Cardiac muscle cell (in vitro differentiated cells and primary cell): ENCODE results near the gene PCDH7. TPM values are rescaled to one million over a fixed set of nuclear protein-coding genes. Genes with fewer than 3 reads are reported as not detected.

Experiments used
- DNase-seq, 2 donors: peaks; one replicate each; pipeline versions ENCODE4 v3.0.0 to v3.0.0-alpha.2; 2010 to 2017; ENCODE audit warnings: low read depth in 1 of 2, low spot score in 1 of 2
- H3K27ac ChIP-seq: fragments of 200-600 bp; sonication (generic); 2 replicates; pipeline ENCODE4 v1.5.1; 2016
- H3K27me3 ChIP-seq: fragments of 200-600 bp; sonication (generic); 2 replicates; pipeline ENCODE4 v1.6.0; 2016; ENCODE audit warnings: control low read depth
- H3K36me3 ChIP-seq: fragments of 200-600 bp; sonication (generic); 2 replicates; pipeline ENCODE4 v1.5.1; 2016; ENCODE audit warnings: control low read depth
- H3K4me1 ChIP-seq: fragments of 200-600 bp; sonication (generic); 2 replicates; pipeline ENCODE4 v1.8.1; 2017; ENCODE audit warnings: low read depth, mild to moderate bottlenecking, mixed run types
- H3K4me3 ChIP-seq: fragments of 200-600 bp; sonication (generic); 2 replicates; pipeline ENCODE4 v1.5.1; 2016; ENCODE audit warnings: mild to moderate bottlenecking
- H3K9me3 ChIP-seq: fragments of 200-600 bp; sonication (generic); 2 replicates; pipeline ENCODE4 v1.5.1; 2017; ENCODE audit warnings: low read depth, mild to moderate bottlenecking, control low read depth
- polyA plus RNA-seq: library from polyadenylated mRNA; unstranded; fragments of >200 nt; fragmentation: Nextera tagmentation; extraction: Ambion mirVana; gene quantifications from 2 replicates; pipeline ENCODE4 v1.2.1, GENCODE V29; 2016
- total RNA-seq: library from RNA; depleted of rRNA; stranded (reverse); fragments of >200 nt; gene quantifications from 2 replicates; pipeline ENCODE4 v1.2.3, GENCODE V29; 2016
- TF ChIP-seq, protein P1 (sequence below): IDR thresholded peaks from 2 replicates; pipeline ENCODE4 v1.5.1; 2012; ENCODE audit warnings: low read depth, mild to moderate bottlenecking, low read length

PCDH7 gene
- total and polyA plus RNA-seq, 2 experiments from 2014 or later: 56.2 to 206 TPM

GRCh38 chr4:30720661-30721184 lies 554 bp downstream of the PCDH7 start:
- Histone ChIP-seq H3K4me3 (peak overlapping the region; percentile 92), H3K27ac (peak overlapping the region; percentile 88), H3K27me3 (no peaks in the 10 kb centered on the region), H3K9me3 (no peaks in the 10 kb centered on the region), H3K36me3 (no peaks in the 10 kb centered on the region), H3K4me1 (peaks cover 3% of the 10 kb centered on the region)
- TF ChIP-seq, protein P1, sequence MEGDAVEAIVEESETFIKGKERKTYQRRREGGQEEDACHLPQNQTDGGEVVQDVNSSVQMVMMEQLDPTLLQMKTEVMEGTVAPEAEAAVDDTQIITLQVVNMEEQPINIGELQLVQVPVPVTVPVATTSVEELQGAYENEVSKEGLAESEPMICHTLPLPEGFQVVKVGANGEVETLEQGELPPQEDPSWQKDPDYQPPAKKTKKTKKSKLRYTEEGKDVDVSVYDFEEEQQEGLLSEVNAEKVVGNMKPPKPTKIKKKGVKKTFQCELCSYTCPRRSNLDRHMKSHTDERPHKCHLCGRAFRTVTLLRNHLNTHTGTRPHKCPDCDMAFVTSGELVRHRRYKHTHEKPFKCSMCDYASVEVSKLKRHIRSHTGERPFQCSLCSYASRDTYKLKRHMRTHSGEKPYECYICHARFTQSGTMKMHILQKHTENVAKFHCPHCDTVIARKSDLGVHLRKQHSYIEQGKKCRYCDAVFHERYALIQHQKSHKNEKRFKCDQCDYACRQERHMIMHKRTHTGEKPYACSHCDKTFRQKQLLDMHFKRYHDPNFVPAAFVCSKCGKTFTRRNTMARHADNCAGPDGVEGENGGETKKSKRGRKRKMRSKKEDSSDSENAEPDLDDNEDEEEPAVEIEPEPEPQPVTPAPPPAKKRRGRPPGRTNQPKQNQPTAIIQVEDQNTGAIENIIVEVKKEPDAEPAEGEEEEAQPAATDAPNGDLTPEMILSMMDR: no peak
- DNase-seq: peak; percentile 34 to 74

- peak; percentile 39 to 79 for DNase-seq
- Histone ChIP-seq H3K4me3 (peak overlapping the region; percentile 92), H3K36me3 (no peaks in the 10 kb centered on the region), H3K9me3 (no peaks in the 10 kb centered on the region), H3K4me1 (no peaks in the 10 kb centered on the region), H3K27me3 (no peaks in the 10 kb centered on the region), H3K27ac (peak overlapping the region; percentile 88)
- TF ChIP-seq, protein P1: no peak
Observed at GRCh38 chr4:30721185-30722091, 1.3 kb downstream of the PCDH7 start.

DNA sequence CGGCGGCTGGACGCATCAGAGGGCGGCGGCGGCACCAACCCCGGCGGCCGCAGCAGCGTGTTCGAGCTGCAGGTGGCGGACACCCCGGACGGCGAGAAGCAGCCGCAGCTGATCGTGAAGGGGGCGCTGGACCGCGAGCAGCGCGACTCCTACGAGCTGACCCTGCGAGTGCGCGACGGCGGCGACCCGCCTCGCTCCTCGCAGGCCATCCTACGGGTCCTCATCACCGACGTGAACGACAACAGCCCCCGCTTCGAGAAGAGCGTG lies 1.9 kb downstream of the PCDH7 start:
- DNase-seq: no peak
- TF ChIP-seq, protein P1: no peak
- Histone ChIP-seq H3K9me3 (no peaks in the 10 kb centered on the region), H3K27me3 (no peaks in the 10 kb centered on the region), H3K27ac (peak overlapping the region; percentile 67), H3K4me1 (peaks cover 4% of the 10 kb centered on the region), H3K4me3 (peak overlapping the region; percentile 92), H3K36me3 (no peaks in the 10 kb centered on the region)

GRCh38 chr4:30722359-30723200 lies 2.4 kb downstream of the PCDH7 start:
- Histone ChIP-seq H3K9me3 (no peaks in the 10 kb centered on the region), H3K4me1 (peaks cover 10% of the 10 kb centered on the region), H3K4me3 (peak overlapping the region; percentile 92), H3K36me3 (no peaks in the 10 kb centered on the region), H3K27ac (peak overlapping the region; percentile 67), H3K27me3 (no peaks in the 10 kb centered on the region)
- DNase-seq: peak in 1 of 2 donors; percentile 48
- TF ChIP-seq, protein P1: no peak

- TF ChIP-seq, protein P1: no peak
- Histone ChIP-seq H3K9me3 (no peaks in the 10 kb centered on the region), H3K36me3 (no peaks in the 10 kb centered on the region), H3K4me1 (peaks cover 18% of the 10 kb centered on the region), H3K4me3 (peak overlapping the region; percentile 92), H3K27ac (peak overlapping the region; percentile 67), H3K27me3 (no peaks in the 10 kb centered on the region)
- no peak for DNase-seq
Observed at GRCh38 chr4:30723201-30723955, 3.2 kb downstream of the PCDH7 start.
